ENCODE measurements around the gene BCOR. TPM values are rescaled to one million over a fixed set of nuclear protein-coding genes. Genes with fewer than 3 reads are reported as not detected.

BCOR gene
- total and polyA plus RNA-seq, 2 of the 4 experiments (the other 2 are of a cell fraction), result 7.5 to 9.0 TPM

DNA sequence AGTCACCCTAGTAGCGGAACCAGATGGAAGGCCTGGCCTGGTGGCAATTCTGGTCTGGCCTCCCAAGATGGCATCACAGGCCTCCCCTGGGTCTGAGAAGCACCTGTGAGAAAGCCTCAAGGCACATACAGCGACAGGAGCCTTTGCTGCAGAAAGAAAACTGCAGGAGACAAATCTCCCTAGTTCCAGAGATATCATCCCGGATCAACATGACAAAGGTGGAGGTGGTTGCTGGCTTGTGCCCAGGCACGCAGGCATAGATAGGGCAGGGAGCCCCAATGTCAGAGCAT lies 93.6 kb downstream of the BCOR start:
- no peak for ATAC-seq (ENCODE audit: low read depth)
- no peak overlapping the region for H3K27ac ChIP-seq (ENCODE audit: insufficient read depth, low read length)
- no peak overlapping the region for H2BK5ac ChIP-seq (ENCODE audit: low read depth, low read length, poor library complexity, severe bottlenecking)
- peaks cover 6% of the 10 kb centered on the region; the same call in 1 of the 2 replicates for H3K9me3 ChIP-seq (ENCODE audit: control insufficient read depth, insufficient read depth, low read length)
- no peak overlapping the region for H3K18ac ChIP-seq (ENCODE audit: low read depth, low read length)
- H4K8ac ChIP-seq (ENCODE audit: low read depth in 2 of 2, low read length in 2 of 2), result no peak overlapping the region
- H3K27me3 ChIP-seq (ENCODE audit: control insufficient read depth, insufficient read depth, low read length), result peaks cover 29% of the 10 kb centered on the region
- H2BK15ac ChIP-seq (ENCODE audit: low read depth, low read length), result no peak overlapping the region
- no peak overlapping the region for H3K56ac ChIP-seq (ENCODE audit: extremely low read depth, insufficient read depth, low read length)
- no peak overlapping the region for H4K5ac ChIP-seq (ENCODE audit: low read depth, low read length)
- no peaks in the 10 kb centered on the region for H3K9me1 ChIP-seq (ENCODE audit: insufficient read depth, low read length)
- H4K91ac ChIP-seq (ENCODE audit: insufficient read depth, low read depth, low read length), result no peak overlapping the region
- TF ChIP-seq CHD1 (IDR thresholded peaks at IDR 0.05; ENCODE audit: low read depth, low read length) (no peak), USF2 (IDR thresholded peaks at IDR 0.05; ENCODE audit: low read depth, low read length) (no peak), RAD21 (IDR thresholded peaks at IDR 0.05; ENCODE audit: low read length) (no peak)
- intact Hi-C loops (cut with micrococcal nuclease), result no loop called here
- ChIA-PET CTCF (interaction anchor here (0.7 kb wide), 1 partner anchor 273 kb away, joined by 4 read pairs; no protein-coding TSS in a partner anchor), POLR2A (ENCODE audit: unreplicated experiment) (no interaction called here)
- no peak overlapping the region for H3K23ac ChIP-seq (ENCODE audit: low read depth, low read length)
- no peaks in the 10 kb centered on the region for H4K20me1 ChIP-seq (ENCODE audit: insufficient read depth, low read length)
- H3K4me1 ChIP-seq (ENCODE audit: control insufficient read depth, insufficient read depth, low read length), result no peaks in the 10 kb centered on the region; the same call in 1 of the 2 replicates
- no peaks in the 10 kb centered on the region for H3K36me3 ChIP-seq (ENCODE audit: control insufficient read depth, insufficient read depth, low read length)
- no peak overlapping the region for H2AFZ ChIP-seq (replicated peaks; ENCODE audit: low read length, poor library complexity)
- no peak overlapping the region for H2BK120ac ChIP-seq (ENCODE audit: low read depth, low read length)
- DNase-seq, result no peak
- WGBS, 2 experiments (ENCODE audit: extremely low coverage in 2 of 2, insufficient read length in 1 of 2), result 43% methylated on average over 1 of the region's 4 CpGs; no CpG with 5 or more reads in 1 of the 2 experiments
- H2AK9ac ChIP-seq (replicated peaks; ENCODE audit: low read depth, low read length, poor library complexity), result no peak overlapping the region
- H3K14ac ChIP-seq (replicated peaks; ENCODE audit: low read depth, low read length), result no peak overlapping the region
- BruUV-seq (replicated peaks), result no TSS peak
- no peak overlapping the region for H3K4me2 ChIP-seq (ENCODE audit: low read depth, low read length)
- no peak overlapping the region for H2BK20ac ChIP-seq (ENCODE audit: low read depth, low read length)
- no peaks in the 10 kb centered on the region for H3K79me1 ChIP-seq (ENCODE audit: low read depth in 1 of 2, low read length in 2 of 2)
- no peak overlapping the region for H3K9ac ChIP-seq (ENCODE audit: low read depth, low read length)
- dilution Hi-C loops (cut with HindIII; ENCODE audit: low sequenced_read_pairs, unreplicated experiment), result no loop called here
- H2AK5ac ChIP-seq (ENCODE audit: low read depth, low read length), result no peak overlapping the region
- in situ Hi-C loops (cut with MboI; ENCODE audit: low sequenced_read_pairs), result no loop called here
- no peak overlapping the region for H3K4ac ChIP-seq (ENCODE audit: low read depth, low read length)
- no peak overlapping the region for H3K4me3 ChIP-seq (ENCODE audit: insufficient read depth, low read depth, low read length)
